CD4-positive, alpha-beta T cell treated with Interleukin-17A for 4 hours (primary cell): ENCODE measurements around the gene TCTN3.

Experiments used
- DNase-seq: peaks from one replicate; pipeline ENCODE4 v3.0.0-alpha.2; 2020; ENCODE audit warnings: mixed read lengths

Gene TCTN3

DNA sequence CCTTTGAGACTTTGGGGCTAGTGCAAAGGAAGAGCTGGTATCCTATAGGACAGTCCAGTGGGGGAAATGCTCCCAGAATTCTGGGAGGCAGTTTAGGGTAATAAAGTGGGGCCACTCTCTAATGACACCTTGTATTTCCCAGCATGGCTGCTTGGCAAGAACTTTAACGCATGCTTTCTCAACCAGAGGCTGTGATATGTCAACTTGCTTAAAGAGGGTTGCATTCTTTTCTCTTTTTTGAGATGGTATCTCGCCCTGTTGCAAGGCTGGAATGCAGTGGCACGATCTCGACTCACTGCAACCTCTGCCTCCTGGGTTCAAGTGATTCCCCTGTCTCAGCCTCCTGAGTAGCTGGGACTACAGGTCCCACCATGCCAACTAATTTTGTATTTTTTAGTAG lies 75.6 kb downstream of the TCTN3 start:
- DNase-seq, result no peak

DNA sequence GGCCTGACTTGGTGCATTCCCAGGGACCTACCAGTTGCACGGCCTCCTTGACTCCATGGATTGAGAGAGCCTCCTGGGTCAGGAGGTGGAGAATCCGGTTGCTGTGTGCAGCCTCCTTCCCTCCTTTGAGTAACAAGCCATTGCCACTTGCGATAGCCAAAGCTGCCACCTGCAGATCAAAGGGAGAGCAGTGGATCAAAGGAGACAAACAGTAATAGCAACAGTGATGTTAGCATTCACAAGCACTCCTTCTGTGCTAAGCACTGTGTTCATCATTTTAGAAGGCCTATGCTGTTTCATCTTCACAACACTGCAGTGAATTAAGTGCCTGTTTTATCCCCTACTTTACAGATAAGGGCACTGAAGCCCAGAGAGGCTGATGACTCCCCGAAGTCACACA lies 77.3 kb downstream of the TCTN3 start:
- no peak for DNase-seq
